ENCODE results near the gene USP10. TPM values are rescaled to one million over a fixed set of nuclear protein-coding genes. Genes with fewer than 3 reads are reported as not detected.

Gene USP10
- total and polyA plus RNA-seq, 2 donors (not counting 3 experiments of a cell fraction or from before 2014, with no cell fraction given), result 84.0 to 115 TPM

DNA sequence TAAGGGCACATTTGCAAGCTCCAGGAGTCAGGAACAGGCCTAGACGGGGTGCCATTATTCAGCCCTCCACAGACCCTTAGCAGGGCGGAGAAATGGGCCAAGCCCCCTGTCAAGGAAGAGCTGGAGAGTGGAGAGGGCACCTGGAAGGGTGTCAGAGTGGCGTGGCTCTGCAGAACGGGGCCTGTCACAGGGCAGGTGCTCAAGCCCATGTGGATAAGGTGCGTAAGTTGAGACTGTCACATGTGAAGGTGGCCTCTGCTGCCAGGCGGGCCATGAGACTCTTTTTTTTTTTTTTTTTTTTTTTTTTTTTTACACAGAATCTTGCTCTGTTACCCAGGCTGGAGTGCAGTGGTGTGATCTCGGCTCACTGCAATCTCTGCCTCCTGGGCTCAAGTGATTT is 108.0 kb downstream of the USP10 start:
- Histone ChIP-seq H3K27ac (ENCODE audit: insufficient read depth, low read depth, low read length) (no peak overlapping the region), H4K20me1 (replicated peaks; ENCODE audit: control insufficient read depth, extremely low read depth, insufficient read depth, low read length) (no peaks in the 10 kb centered on the region), H3K4me3 (replicated peaks in 1 of 3; ENCODE audit: insufficient read depth in 1 of 3, low read depth in 1 of 3, low read length in 3 of 3) (no peak overlapping the region), H3K4me2 (ENCODE audit: insufficient read depth, low read length) (no peak overlapping the region), H3K4me1 (ENCODE audit: control insufficient read depth, extremely low read depth, insufficient read depth, low read length) (peaks cover 19% of the 10 kb centered on the region), H3K27me3 (ENCODE audit: control insufficient read depth in 2 of 2, insufficient read depth in 2 of 2, low read length in 2 of 2) (peaks cover 2 to 13% of the 10 kb centered on the region in 2 experiments), H3K9me1 (replicated peaks; ENCODE audit: control insufficient read depth, extremely low read depth, insufficient read depth, low read length) (no peaks in the 10 kb centered on the region), H3K36me3 (ENCODE audit: control insufficient read depth in 2 of 2, extremely low read depth in 1 of 2, insufficient read depth in 2 of 2, low read length in 2 of 2) (no peaks in the 10 kb centered on the region), H3K9me3 (replicated peaks; ENCODE audit: control insufficient read depth, insufficient read depth, low read length) (no peaks in the 10 kb centered on the region), H2AFZ (ENCODE audit: low read depth, low read length) (no peak overlapping the region), H3K79me2 (ENCODE audit: control insufficient read depth, insufficient read depth, low read length) (no peaks in the 10 kb centered on the region), H3K9ac (replicated peaks; ENCODE audit: extremely low read depth, insufficient read depth, low read length) (no peak overlapping the region)
- no peak for FAIRE-seq
- dilution Hi-C loops (cut with MboI; ENCODE audit: extremely low pct_ligation_motif_present, low sequenced_read_pairs) (no loop called here), intact Hi-C loops (cut with micrococcal nuclease) (no loop called here)
- CTCF ChIA-PET, result no interaction called here
- BruUV-seq (replicated peaks), result no TSS peak
- POLR2A ChIA-PET, result no interaction called here
- TF ChIP-seq POLR2AphosphoS5 (IDR thresholded peaks at IDR 0.05; ENCODE audit: insufficient read depth, low read depth, low read length) (no peak), MAX (IDR thresholded peaks at IDR 0.05; ENCODE audit: insufficient read depth, insufficient read length) (no peak), POLR2A (IDR thresholded peaks at IDR 0.05; ENCODE audit: low read depth, low read length) (no peak), MYC (IDR thresholded peaks at IDR 0.05; ENCODE audit: low read depth, low read length) (no peak), CTCF (IDR thresholded peaks at IDR 0.05; ENCODE audit: extremely low read depth in 1 of 2, insufficient read depth in 1 of 2, low read depth in 1 of 2, low read length in 2 of 2) (no peak), FOS (IDR thresholded peaks at IDR 0.05; ENCODE audit: borderline replicate concordance, insufficient read depth, low read length) (no peak), GATA2 (IDR thresholded peaks at IDR 0.05; ENCODE audit: insufficient read depth, insufficient read length, low read depth, low read length) (no peak), EZH2 (IDR thresholded peaks at IDR 0.05; ENCODE audit: borderline replicate concordance, low read depth, low read length, severe bottlenecking) (no peak)
- no peak for DNase-seq (ENCODE audit: low read depth, low spot score)

Measured in endothelial cell of umbilical vein (primary cell).